Stimulated activated CD4-positive, alpha-beta T cell treated with anti-CD3 and anti-CD28 coated beads, Interleukin-4, amount 100 ng/mL, for 4 hours (primary cell): ENCODE results near the gene CRHBP.
"Not testable (repeated sequence)": the region's sequence is repeated elsewhere in the genome, so short reads cannot be mapped to it uniquely, and the experiment has no call there.

ENCODE experiments used
- DNase-seq, 2 experiments: peaks; one replicate each; pipeline ENCODE4 v3.0.0-alpha.2; 2020

The CRHBP gene, protein sequence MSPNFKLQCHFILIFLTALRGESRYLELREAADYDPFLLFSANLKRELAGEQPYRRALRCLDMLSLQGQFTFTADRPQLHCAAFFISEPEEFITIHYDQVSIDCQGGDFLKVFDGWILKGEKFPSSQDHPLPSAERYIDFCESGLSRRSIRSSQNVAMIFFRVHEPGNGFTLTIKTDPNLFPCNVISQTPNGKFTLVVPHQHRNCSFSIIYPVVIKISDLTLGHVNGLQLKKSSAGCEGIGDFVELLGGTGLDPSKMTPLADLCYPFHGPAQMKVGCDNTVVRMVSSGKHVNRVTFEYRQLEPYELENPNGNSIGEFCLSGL

DNA sequence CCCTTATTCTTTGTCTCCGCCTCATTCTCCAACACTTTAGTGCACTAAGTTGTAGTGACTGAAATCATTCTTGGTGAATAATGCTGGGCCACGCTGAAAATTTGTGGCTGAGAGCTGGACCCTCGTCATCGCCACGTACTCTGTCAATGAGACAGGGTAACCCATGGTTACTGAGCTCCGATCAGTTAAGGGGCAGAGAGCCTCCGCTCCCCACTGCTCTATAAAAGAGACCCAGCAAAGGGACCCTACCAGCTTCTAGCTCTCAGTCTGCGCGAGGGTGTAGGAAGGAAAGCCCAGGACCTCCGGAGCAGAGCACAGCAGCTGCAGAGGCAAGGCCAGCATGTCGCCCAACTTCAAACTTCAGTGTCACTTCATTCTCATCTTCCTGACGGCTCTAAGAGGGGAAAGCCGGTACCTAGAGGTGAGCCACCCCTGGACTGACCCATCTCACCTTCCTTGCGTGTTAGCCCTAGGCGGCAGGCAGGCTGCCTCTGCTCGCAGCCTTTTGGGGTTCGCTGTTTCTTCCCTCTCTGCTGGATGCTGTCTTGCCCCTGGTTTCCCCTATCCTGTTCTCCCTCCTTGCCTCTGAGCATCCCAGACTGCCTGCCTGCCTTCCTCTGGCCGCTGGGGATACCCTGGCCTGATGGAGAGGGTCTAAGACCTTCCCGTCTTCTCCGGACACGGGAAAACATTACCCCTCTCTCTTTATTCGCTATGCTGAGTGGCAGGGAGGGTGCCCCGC lies at the start of gene CRHBP:
Gene CRHBP (plus strand): TSS at position 251 of the 742 bp plus-strand sequence. CDS start 90 bp downstream, at position 341.
- no peak for DNase-seq

DNA sequence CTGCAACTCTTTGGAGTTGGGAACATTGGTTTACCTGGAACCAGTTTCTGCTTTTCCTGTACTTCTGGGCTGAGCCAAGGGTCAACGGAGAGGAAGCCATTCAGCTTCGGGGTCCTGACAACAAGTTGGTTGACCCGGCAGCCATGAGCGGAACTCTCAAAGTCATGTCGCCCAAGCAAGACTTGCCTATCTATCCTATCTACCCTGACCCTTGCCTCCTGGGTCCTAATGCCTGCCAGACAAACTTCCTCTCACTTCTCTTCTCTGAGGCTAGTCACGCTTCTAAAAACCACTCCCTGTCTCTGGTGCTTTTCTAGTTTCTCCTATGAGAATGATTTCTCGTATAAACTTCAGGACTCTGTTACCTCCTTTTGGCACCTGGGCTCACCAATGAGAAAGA lies 44.7 kb upstream of the CRHBP start:
- no peak for DNase-seq

DNA sequence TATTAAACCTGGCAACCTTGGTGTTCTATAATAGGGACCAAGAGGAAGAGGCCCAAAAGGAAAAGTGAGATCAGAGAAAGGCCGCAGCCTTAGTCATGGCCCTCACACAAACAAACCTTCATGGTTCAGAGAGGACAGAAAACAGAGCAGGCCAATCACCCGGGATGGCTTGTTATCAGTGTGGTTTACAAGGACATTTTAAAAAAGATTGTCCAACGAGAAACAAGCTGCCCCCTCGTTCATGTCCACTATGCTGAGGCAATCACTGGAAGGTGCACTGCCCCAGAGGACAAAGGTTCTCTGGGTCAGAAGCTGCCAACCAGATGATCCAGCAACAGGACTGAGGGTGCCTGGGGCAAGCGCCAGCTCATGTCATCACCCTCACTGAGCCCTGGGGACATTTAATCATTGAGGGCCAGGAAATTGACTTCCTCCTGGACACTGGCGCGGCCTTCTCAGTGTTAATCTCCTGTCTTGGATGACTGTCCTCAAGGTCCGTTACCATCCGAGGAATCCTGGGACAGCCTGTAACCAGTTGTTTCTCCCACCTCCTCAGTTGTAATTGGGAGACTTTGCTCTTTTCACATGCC lies 42.4 kb upstream of the CRHBP start:
- DNase-seq: not testable (repeated sequence)

DNA sequence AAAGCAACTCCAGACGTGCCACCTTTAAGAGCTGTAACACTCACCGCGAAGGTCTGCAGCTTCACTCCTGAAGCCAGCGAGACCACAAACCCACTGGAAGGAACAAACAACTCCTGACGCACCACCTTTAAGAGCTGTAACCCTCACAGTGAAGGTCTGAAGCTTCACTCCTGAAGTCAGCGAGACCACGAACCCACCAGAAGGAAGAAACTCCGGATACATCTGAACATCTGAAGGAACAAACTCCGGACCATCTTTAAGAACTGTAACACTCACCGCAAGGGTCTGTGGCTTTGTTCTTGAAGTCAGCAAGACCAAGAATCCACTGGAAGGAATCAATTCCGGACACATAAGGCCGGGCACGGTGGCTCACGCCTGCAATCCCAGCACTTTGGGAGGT lies 38.2 kb upstream of the CRHBP start:
- not testable (repeated sequence) for DNase-seq

DNA sequence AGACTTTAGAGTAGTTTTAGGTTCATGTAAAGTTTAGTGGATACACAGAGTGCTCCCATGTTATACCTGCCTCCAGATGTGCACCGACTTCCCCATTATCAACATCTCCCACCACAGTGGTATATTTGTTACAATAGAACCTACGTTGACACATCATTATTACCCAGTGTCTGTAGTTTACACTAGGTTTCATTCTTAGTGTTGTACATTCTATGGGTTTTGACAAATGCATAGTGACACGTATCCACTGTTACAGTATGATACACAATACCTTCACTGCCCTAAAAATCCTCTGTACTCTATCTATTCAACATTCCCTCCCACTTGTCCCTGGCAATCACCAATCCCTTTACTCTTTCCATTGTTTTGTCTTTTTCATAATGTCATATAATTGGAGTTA lies 34.3 kb upstream of the CRHBP start:
- no peak for DNase-seq

DNA sequence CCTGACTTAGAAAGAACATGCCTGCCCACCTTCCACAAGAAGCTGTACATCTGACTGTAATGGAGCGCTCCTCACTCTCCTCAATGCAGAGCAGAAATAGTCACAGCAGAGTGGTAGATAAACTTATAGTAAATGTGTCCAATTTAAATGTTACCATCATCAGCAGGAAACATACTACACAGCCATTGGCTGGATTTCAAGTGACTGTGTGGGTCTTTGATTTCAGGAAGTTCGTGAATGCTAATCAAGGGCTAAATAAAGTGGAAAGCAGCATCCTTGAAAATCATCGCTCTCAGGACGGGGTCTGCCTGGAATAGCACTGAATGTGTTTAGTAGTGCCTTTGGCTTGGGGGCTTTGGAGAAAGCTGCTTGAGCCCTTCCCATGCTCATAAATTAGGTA lies 32.4 kb upstream of the CRHBP start:
- no peak for DNase-seq

DNA sequence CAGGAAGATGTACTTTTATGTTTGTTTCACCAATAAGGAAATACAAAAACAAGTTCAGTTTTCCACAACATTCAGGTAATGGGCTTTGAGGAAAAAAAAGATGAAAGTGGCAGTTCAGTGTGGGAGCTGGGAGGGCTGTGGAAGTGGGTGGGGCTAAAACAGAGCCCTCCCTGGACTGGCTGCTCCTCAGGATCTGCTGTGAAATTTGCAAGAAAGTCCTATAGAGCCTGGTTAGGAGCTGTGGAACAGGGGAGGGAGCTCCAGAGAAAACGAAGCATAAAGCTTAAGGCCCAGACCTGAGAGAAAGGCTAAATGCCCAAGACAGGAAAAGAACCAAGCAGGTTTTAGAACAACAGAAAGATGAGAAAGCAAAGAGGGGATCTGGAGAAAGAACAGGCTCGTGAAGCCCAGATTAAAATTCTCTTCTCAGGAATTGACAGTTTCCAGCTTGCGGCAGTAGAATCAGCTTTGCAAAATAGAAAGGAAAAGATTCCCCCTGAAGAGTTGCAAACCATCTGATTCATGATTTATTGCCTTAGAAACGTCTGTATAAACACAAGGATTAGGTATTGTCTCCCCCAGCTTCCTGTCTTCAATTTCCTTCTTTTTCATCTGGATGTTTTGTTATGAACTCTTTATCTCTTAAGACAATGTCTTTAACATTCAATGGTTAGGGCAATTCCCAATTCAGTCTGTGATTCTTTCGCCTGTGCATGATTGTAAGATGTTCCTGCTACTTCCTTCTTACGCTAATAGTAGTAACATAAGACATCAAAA lies 26.3 kb upstream of the CRHBP start:
- DNase-seq: no peak

DNA sequence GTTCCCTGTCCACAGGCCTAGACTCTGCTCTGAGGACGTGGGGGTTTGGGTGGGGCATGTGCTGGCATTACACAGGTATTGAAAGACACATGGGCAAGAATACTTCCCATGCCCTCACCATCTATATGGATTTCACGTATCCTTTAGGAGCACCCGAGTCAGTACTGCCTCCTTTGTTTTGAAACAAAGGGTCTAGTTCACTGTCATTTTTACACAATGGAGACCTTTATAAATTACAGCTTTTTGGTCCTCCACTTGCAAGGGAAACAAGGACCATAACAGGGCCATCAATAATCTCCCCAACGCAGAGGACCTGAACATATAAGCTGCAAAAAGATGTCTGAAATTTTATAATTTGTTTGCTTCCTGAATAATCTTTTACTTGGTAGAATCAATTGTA lies 24.9 kb upstream of the CRHBP start:
- DNase-seq: no peak

DNA sequence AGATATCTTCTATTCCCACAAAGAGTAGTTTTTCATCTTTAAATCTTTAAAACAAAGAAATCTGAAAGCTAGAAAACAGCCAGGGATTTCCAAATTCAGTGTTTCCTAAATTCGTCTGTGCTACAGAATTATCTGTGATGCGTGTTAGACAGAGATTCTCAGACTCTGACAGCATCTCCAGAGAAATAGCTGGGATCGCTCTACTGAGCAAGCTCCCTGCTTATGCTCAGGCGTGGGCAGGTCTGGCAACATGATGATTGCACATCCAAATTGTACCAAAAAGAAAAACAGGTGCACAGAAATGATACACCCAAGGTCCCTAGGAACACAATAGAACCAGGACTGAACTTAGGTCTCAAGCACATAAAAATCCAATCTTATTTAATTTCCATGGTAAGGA lies 22.8 kb upstream of the CRHBP start:
- DNase-seq: no peak

DNA sequence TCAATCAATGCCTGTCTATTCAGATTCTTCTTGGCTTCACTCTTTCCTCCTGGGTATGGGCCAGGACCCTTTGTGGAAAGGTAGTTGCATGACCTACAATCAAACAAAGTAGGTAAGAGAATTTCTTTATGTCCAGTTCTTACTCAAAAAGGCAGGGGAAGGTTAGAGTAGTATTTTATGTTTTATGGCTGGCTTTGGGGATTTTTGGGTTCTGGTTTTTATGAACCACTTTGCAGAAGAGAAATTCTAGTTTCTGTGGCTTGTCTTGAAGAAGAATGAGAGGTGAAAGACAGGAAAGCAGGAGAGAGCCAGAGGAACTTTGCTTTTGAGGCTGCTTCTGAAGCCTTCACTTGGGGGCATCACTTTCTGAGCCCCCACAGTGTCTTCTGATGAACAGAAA lies 14.7 kb upstream of the CRHBP start:
- DNase-seq: no peak

DNA sequence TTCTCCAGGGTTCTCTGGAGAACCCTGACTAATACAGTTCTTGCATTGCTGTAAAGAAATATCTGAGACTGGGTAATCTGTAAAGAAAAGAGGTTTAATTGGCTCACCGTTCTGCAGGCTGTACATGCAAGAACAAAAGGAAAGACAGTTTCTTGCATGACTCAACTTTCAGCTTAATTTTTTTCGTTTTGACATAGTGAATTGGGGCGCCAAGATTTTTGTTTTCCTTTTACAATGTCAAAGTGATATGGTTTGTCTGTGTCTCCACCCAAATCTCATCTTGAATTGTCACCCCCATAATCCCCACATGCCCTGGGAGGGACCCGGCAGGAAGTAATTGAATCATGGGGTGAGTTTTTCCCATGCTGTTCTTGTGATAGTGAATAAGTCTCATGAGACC lies 11.8 kb upstream of the CRHBP start:
- no peak for DNase-seq

DNA sequence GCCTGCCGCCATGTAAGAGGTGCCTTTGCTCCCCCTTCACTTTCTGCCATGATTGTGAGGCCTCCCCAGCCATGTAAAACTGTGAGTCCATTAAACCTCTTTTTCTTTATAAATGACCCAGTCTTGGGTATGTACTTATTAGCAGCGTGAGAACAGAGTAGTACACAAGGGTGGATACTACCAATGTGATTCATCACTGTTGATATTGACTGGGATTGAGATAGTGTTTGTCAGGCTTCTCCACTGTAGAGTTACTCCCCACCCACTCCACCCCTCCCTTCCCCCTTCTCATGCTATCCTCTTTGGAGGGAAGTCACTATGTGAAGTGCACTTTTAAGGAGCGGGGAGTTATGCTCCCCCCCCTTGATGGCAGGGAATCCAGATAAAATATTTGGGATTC lies 11.4 kb upstream of the CRHBP start:
- DNase-seq: no peak

DNA sequence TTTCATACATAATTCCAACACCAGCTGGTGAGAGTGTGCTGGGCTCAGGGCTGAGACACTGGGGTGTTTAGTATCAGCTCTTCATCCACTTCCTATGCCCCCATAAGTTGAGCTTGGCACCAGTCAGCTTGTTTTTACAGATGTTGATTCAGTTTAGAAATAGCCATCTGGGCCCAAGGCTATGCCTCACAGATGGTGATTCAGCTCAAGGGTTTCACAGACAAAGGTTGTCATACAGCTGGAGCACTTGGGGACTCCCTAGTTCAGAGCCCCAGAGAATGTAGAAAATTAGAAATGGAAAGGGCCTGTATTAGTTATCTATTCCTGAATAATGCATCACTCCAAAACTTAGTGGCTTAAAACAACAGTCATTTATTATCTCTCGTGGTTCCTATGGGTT lies 10.3 kb upstream of the CRHBP start:
- no peak for DNase-seq

DNA sequence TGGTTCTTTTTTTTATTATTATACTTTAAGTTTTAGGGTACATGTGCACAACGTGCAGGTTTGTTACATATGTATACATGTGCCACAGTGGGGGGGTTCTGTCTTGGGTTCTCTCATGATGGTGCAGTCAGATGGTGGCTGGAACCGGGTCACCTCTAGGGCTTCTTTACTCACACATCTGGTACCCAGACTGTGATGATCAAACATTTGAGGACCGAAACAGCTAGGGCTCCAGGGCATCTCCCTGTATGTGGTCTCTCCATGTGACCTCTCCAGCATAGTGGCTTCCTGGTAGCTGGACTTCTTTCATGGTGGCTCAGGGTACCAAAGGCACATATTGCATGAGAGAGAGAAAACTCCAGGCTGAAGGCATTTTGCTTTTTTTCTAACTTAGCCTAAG lies 9.8 kb upstream of the CRHBP start:
- DNase-seq: no peak

DNA sequence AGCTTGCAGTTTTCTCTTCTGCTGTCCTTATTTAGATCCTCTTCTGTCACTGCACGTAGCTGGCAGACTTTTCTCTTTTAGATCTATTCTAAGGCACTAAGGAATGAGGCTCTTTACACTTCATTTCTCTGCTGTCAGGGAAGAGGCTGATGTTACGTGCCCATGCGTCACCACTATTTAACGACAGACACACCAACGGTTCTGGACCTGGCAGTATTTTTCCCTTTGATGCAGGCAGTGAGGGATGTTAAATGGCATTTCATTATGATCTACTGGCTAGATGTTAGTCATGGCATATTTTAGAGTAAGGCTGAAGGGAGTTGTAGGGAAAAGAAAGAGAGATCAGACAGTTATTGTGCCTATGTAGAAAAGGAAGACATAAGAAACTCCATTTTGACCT lies 8.2 kb upstream of the CRHBP start:
- no peak for DNase-seq

DNA sequence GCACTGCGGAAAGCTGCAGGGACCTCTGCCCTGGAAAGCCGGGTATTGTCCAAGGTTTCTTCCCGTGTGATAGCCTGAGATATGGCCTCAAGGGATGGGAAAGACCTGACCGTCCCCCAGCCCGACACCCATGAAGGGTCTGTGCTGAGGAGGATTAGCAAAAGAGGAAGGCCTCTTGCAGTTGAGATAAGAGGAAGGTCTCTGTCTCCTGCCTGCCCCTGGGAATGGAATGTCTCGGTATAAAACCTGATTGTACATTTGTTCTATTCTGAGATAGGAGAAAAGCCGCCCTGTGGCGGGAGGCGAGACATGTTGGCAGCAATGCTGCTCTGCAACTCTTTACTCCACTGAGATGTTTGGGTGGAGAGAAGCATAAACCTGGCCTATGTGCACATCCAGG lies 7.6 kb upstream of the CRHBP start:
- not testable (repeated sequence) for DNase-seq

DNA sequence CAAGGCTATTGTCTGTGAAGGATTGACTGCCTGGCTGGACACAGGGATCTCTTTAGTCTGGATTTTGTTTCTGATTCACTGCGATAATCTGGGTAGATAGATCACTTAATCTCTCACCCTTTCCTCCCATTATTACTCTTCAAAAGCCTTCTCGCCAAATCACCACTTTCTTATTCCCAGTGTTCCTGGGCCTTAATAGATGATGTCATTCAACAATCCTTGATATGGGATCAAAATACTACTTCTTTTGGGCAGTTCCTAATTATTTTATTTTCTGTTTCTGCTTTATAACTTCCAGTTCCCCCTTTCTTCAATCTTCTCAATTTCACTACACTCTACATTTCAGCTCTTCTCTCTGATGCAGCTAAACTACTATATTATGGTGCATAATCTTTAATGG lies 6.8 kb upstream of the CRHBP start:
- no peak for DNase-seq

DNA sequence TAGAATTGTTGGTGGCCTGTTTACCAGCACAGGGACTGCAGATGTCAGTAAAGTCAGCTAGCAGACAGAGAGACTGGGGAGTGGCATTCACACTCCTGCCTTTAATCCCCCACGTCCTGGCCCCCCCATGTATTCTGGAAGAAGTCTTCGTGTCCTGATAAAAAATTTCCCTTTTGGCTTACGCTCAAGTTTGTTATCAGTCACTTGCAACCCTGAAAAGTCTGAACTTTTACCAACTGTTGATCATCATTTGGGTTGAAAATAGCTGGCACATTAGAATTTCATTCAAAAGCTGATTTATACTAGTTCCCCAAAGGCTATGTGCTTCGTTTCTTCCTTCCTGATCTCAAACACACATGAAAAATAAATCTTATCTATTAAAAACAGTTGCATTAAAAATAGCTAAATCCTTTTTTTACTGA lies 5.8 kb upstream of the CRHBP start:
- no peak for DNase-seq

DNA sequence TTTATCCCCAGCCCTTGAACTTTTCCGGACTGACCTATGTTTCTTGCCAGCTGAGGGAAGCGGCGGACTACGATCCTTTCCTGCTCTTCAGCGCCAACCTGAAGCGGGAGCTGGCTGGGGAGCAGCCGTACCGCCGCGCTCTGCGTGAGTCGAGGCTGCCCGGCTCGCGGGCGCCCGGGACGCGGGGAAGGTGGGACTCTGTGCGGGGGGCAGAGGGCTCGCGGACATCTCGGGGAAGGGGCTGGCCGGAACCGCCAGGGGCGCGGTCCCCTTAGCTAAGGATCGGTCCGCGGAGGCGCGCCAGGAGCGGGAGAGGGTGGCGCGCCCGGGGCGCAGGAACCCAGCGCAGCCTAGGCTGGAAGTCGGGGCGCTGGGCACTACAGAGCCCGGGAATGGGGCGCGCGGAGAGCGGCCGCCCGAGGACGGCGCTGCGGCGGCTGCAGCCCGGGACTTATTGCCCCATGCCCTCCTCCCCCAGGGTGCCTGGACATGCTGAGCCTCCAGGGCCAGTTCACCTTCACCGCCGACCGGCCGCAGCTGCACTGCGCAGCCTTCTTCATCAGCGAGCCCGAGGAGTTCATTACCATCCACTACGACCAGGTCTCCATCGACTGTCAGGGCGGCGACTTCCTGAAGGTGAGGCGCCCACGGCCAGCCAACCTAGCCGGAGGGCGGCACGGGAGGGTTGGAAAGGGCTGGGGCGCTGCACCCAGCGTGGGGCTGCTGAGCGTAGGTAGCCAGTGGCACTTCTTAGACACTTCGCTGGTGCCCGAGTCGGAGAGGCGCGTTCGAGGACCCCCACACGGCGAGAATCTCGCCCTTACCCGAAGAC lies 922 bp downstream of the CRHBP start:
- no peak for DNase-seq

DNA sequence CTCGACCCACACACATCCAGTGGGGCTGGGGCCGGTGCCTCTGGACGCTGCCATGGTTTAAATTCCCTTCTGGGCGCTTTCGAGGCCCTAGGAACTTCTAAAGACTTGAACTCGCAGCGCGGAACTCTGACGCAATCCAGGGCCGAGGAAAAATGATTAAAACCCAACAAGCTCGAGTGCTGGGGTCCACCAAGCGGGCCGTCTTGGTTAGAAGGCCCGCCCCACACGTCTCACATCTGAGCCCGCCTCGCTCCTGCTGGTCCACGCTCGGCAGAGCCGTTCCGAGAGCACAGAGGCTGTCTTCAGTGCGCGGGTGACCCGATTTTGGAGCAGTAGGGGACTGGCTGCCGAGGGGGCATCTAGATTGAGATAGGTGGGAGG lies 1.5 kb downstream of the CRHBP start:
- no peak for DNase-seq

DNA sequence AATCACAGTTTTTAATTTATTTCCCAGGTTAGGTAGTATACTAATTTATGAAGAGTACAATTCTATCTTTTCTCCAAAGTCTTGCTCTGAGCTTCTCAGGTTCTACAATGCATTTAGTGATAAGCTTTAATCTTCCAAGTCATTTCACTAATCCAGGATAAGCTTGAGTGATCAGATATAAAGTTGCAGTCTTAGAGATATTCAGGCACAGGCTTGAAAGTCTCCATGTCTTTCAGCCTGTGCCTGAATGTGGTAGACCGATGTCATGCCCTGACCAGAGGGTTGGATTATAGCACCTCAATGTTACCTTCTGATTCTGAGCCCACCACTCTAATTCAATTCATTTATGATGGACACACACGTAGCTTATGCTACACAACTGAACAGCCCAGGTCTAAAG lies 3.2 kb downstream of the CRHBP start:
- DNase-seq: no peak

DNA sequence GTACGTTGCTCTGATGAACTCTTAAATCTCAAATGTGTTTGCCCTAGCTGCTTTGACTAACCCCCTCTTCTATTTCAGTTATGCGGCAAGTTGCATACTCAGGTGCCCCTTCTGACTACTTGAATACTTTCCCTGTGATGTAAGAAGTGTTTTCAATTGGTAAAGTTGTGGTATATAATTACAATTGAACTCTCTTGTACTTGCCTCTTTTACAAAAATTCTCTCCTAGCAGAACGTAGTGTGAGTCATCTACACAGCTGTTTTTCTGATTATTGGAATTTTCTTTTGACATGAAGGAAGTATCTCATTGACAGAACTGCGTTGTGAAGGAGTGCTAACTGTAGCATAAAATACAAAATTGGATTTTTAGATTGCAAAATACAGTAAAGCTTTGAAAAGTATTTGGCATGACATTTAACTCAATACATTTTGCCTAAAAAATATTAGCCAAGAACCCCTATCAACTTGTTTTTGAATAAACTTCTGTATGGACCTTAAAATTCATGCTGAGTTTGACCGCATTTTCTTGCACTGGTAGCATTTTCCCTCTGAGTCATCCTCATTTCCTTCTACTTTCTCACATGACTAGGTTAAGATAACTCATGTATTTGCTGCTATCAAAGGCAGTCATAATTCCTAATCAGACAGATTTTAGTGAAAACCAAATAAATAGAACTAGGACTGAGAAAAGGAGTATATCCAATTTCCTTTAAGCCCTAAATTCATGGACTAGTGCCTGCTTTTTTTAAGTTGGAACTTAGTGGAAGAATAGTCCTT lies 6.3 kb downstream of the CRHBP start:
- DNase-seq: no peak
